ENCODE data around the gene SOD1. TPM values are rescaled to one million over a fixed set of nuclear protein-coding genes. Genes with fewer than 3 reads are reported as not detected.

Gene SOD1
- total RNA-seq, 1 donor from 2014 or later: 157 TPM

DNA sequence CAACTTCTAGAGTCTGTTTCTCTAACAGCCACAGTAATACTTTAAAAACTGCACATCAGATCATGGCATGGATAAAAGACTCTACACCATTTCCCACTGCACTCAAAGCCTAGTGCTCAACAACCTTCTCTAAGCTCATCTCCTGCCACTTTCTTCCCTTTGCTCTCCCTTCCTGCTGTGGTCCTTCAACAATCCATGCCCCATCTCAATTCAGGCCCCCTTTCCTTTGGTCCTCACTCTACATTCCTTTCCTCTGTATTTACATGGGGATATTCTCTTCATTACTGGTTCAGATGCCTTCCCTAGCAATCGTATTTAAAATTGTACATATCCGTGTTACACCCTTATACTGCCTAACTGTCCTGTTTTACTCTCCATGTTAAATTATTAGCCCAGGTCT, 19.0 kb downstream of the SOD1 start:
- DNase-seq (ENCODE audit: extremely low read depth, low read depth, low spot score): no peak

DNA sequence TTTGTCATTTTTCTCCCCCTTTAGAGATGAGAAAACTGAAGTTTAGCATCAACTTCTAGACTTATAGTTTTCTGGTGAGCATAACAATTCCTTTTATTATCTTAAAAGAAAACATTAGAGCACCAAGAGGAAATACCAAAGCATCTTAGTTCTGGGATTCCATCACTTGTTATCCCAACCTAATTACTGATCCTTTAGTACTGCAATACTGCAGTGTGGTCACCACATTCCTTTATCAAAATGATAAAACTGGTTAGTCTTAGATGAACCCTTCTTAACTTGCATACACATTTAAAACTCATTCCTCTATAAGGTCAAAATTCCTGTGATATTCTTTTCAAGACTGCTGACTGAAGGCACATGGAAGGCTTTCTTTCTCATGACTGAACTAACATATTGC, 23.1 kb downstream of the SOD1 start:
- DNase-seq (ENCODE audit: extremely low read depth, low read depth, low spot score): no peak

DNA sequence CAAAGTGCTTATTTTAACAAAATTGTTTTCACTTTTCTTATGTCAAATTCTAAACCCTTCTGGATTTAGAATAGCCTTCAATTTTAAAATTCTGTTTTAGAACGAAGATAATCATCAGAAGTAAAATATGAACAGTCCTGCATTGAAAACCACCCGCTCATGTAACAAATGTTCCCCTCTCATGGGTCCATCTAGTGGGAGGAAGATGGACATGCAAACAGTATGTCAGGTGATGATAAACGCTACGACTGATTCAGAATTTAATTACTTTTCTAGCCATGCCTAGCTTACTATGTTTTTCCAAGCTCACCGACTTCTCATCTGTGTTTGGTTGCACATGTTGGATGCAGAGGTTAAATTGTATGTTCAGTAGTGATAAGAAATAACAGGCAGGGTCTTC, 23.5 kb downstream of the SOD1 start:
- no peak for DNase-seq (ENCODE audit: extremely low read depth, low read depth, low spot score)

DNA sequence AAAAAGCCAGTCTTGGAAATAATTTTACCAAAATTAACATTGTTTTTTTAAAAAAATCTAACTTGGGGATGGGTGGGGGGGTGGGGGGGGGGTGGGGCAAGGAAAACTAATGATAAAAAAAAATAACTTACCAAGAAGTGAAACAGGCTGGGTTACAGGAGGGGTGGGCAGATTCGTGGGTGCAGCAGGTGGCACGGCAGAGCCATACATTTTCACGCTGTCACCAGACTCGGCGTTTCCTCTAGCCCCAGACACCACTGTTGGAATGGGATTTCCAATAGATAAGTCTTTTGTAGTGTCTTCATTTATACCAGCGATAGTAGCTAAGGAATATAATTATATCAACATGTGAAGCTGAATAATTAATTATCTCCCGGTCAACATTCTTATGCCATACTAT, 25.4 kb downstream of the SOD1 start:
- DNase-seq (ENCODE audit: extremely low read depth, low read depth, low spot score): no peak

DNA sequence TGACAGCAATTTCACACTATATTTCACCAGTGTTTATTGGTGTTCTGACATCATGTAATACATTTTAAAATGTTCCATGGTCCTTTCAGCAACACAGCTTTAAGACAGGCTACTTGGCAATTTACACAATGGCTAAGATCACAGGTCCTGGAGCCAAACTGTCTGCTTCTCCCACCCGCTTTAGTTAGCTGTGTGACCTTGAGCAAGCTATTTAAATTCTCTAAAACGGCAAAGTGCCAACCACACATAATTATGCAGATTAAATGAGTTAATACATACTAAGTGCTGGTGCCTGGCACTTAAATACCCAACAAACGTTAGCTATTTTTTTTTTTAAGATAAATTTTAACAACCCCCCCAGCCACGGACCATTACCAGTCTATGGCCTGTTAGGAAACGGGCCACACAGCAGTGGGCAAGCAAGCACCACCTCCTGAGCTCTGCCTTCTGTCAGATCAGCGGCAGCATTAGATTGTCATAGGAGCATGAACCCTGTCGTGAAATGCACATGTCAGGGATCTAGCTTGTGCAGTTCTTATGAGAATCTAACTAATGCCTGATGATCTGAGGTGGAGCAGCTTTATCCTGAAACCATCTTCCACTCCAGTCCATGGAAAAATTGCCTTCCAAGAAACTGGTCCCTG, 26.9 kb downstream of the SOD1 start:
- no peak for DNase-seq (ENCODE audit: extremely low read depth, low read depth, low spot score)

DNA sequence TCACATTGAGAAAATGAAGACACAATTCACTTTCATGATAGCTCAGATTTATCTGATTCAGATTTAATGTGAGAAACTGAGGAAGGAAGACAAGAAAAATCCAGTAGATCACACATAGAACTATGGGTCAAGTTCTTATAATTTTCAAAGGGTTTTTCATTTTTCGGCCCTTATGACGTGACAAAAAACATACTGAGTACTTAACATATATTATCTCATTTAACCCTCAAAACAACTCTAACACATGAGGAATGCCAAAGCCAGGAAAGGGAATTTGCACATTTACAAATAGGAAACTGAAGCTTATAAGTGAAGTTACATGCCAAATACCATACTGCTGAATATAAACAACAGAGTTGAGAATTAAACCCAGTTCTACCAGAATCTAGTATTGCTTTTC, 27.6 kb downstream of the SOD1 start:
- no peak for DNase-seq (ENCODE audit: extremely low read depth, low read depth, low spot score)

DNA sequence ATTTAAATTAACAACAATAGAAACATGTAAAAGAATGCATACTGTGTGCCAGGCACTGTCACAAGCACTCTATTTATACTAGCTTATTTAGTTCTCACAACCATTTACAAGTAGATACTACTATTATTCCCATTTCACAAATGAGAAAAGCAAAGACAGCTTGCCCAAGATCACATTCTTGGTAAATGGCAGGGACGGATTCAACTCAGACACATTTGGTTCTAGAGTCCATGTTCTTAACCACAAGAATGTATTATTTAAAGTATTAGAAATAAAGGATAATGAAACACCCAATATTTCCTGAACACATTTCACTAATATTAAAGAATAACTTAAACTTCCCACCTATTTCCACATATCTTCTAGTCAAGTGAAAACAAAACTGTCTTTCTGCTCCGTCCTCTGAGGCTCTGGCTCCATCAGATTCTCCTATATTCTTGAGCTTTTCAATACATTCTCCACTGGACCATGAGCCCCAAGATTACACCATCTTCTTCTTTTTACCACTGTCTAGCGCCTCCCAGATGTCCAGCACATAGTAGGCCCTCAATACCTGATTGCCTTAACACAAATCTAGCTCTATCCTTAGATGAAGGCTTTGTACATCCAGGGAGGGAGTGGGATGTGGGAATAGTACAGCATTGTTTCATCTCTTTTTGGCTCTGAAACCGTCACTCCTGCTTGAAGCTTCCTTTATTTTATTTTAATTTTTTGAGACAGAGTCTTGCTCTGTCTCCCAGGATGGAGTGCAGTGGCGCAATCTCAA, 29.3 kb downstream of the SOD1 start:
- DNase-seq (ENCODE audit: extremely low read depth, low read depth, low spot score): no peak

DNA sequence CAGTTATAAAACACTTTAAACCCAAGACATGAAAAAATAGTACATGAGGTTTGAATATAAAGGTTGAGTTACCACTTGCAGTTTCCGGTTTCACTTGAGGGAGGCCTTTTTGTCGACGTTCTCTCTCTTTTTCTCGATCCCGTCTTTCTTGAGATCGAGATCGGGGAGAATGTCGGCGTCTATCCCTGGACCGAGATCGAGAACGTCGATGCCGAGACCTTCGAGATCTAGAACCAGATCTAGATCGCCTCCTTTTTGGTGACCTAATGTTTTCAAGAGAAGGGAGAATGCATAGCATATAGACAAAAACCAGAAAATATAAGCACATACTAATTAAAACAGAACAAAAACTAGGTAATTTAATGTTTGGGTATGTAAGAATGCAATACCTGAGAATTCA, 33.7 kb downstream of the SOD1 start:
- no peak for DNase-seq (ENCODE audit: extremely low read depth, low read depth, low spot score)

DNA sequence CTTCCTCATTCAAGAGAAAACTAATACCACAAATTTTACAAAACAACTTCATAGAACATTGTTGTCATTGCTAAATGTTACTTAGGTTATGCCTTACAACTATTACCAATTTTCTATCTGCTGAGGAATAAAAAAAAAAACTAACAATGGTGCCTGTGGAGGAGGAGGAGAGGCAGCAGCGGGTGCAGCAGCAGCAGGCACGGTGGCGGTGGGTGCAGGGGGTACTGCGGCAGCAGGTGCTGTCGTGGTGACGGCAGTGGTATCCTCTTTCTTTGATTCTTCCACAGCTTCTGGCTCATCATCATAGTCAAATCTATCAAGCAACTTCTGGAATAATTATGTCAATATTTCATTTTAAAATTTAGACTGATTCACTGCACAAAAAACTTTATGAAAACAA, 36.9 kb downstream of the SOD1 start:
- no peak for DNase-seq (ENCODE audit: extremely low read depth, low read depth, low spot score)

DNA sequence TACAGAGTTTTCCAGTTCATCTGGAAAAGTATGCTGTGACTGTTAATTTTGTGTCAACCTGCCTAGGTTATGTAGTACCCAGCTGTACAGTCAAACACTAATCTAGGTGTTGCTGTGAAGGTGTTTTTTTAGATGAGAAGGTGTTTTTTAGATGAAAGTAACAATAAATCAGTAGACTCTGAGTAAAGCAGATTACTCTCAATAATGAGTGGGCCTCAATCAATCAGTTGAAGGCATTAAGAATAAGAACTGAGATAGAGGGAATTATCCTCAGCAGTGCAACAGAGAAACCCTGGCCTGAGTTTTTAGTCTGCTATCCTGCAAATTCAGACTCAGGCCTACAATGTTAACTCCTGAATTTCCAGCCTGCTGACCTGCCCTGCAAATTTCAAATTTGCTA, 39.0 kb downstream of the SOD1 start:
- DNase-seq (ENCODE audit: extremely low read depth, low read depth, low spot score): no peak

DNA sequence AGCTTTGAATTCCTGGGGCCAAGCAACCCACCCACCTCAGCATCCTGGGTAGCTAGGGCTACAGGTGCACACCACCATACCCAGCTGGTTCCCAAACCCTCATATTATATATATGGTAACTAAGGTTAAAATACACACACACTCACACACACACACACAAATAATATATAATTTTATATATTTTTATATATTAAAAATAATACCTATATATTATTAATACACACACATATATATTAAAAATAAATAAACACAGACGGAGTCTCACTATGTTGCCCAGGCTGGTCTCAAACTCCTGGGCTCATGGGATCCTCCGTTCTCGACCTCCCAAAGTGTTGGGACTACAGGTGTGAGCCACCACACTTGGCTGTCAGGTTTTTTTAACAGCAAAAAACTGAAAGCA, 40.5 kb downstream of the SOD1 start:
- DNase-seq (ENCODE audit: extremely low read depth, low read depth, low spot score): no peak

DNA sequence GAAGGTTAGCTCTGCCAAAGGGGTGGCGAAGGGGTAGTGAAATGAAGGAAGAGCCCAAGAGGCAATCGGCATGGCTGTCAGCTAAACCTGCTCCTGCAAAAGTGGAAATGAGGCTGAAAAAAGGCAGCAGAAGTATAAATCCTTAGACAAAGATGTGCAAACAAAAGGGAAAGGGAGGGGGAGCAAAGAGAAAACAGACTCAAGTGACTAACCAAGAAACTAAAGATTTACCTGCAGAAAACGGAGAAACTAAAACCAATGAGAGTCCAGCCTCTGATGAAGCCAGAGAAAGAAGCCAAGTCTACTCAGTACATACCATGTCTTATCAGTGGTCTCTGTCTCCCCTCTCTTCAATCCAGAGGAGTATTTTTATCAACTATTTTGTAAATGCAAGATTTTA, 47.1 kb downstream of the SOD1 start:
- DNase-seq (ENCODE audit: extremely low read depth, low read depth, low spot score): no peak

DNA sequence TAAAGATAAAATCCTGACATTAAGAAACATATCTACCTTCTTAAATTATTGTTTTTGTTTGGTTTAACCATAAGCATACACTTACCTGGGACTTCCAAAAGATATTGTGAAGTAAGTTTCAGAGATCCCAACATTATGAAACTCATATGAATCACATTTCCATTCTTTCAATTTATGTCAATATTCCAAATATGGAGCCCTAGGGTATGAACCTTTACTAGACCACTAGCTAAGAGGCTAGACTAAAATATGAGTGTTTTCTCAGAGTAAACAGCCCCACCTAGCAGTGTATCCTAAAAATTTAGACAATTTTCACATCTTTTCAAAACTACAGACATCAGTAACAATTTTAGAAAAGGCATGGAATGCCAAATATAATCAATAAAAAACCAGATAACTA, 48.0 kb downstream of the SOD1 start:
- no peak for DNase-seq (ENCODE audit: extremely low read depth, low read depth, low spot score)

DNA sequence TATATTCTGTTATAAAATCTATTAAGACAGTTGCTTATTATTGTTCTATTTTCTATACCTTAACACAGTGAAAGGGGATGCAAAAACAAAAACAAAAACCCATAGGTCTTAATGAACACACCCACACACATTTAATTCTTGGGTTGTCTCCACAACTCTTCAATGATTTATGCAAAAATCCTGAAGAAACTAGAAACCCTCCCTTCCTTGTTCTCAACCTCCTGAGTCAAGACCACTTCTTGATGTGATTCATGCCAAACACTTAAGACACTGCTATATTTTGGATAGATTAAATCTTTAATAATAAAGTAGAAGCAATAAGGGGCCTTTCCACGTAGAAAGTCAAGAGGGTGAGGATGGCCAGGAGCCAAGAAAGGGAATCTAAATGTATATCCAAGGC, 49.0 kb downstream of the SOD1 start:
- DNase-seq (ENCODE audit: extremely low read depth, low read depth, low spot score): no peak

DNA sequence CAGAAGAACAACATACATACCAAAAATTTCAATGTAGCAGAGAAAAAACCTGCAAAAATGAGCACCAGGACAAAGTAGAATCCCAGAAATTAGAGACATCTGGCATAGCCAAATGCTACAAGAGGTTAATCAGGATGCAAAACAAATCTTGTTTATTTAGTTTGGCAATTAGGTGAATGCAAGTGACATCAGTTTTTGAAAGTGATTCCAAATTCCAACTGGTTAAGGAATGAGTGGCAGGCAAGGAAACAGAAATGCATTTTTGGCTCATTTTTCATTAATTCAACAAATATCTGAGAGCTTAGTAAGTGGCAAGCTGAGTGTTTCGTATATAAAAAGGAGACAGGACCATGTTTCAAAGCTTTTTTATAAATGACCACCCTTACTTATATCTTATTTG, 51.1 kb downstream of the SOD1 start:
- no peak for DNase-seq (ENCODE audit: extremely low read depth, low read depth, low spot score)

DNA sequence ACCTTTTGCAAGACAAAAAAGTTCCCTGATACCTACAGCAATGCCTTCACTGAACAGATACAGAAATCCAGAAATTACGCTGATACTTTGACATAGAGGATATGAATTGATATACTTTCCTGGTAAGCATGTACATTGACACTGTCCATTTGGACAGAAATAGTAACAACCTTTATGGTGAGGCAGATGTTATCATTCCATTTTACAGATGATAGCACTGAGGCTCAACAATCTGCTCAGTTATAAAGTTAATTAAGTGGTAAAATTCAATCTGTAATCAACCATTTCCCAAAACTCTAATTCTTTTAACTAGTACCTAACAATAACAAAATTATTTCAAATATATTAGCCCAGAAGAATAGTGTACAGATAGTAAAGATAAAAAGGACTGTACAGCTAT, 51.8 kb downstream of the SOD1 start:
- DNase-seq (ENCODE audit: extremely low read depth, low read depth, low spot score): no peak

DNA sequence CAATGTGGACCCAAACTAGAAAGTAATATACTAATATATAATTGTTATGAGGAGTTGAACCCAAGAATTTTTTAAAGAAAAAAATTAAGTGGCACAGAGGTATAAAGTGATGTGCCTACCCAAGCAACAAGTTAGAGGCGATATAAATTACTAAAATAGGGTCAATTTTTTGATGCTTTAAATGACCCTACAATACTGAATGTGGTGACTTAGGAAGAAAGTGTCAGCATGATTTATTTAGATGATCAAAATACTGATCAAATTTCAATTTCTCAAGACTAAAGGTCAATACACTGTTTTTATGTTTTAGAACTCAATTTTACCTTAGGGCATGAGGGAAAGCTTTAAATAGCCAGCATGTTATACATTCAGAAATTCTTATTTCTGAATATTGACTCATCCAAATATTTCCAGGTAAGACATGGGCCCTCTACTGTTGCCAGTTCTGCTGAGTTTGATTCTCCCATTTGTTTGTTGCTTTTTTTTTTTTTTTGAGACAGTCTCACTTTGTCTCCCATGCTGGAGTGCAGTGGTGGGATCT, 52.3 kb downstream of the SOD1 start:
- no peak for DNase-seq (ENCODE audit: extremely low read depth, low read depth, low spot score)

DNA sequence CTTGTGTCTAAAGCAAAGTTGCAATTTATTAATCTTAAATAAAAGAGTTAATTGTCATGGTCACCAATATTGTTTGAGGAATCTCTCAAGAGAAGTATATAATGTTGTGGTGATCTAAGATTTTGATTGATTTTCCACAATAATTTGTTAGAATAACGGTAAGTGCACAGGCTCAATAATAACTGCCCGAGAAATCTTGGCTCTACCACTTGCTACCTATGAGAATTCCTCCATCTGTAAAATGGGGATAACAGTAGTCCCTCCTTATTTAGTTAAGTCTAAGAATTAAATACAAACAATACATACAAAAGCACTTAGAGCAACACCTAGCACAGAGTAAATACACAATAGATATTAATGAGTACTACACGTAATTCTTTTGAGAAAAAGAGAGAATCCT, 53.6 kb downstream of the SOD1 start:
- no peak for DNase-seq (ENCODE audit: extremely low read depth, low read depth, low spot score)

DNA sequence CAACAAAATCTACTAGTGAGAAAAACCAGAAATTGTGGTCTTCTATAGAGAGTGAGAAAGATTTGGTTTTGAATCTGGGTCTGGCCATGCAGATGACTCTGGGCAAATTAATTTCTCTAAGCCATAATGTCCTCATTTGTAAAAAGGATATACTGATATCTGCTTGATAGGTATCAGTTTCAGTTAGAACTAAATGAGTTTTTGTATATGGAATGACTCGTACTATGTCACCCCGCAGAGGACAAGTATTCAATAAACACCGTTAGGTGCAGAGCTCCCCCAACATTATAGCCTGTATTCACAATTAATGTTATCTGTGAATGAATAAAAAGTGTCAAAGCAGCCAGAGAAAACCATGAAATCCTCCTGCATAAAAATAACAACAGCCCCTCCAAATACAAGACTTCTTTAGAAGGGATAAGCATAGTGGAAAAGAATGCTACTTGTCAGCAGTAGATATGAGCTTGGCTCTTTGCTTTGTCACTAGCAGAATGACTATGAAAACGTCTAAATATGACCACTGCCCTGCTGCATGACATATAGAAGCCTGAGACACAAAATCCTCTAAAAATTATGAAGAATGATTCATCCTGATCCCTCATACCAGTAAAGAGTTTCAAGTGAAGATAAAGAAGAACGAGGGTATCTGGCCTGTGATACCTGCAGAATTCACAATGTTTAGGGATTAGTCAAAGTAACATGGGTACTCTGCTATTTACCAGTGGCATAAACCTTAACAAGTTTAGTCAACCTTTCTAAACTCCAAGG, 54.7 kb downstream of the SOD1 start:
- DNase-seq (ENCODE audit: extremely low read depth, low read depth, low spot score): no peak

DNA sequence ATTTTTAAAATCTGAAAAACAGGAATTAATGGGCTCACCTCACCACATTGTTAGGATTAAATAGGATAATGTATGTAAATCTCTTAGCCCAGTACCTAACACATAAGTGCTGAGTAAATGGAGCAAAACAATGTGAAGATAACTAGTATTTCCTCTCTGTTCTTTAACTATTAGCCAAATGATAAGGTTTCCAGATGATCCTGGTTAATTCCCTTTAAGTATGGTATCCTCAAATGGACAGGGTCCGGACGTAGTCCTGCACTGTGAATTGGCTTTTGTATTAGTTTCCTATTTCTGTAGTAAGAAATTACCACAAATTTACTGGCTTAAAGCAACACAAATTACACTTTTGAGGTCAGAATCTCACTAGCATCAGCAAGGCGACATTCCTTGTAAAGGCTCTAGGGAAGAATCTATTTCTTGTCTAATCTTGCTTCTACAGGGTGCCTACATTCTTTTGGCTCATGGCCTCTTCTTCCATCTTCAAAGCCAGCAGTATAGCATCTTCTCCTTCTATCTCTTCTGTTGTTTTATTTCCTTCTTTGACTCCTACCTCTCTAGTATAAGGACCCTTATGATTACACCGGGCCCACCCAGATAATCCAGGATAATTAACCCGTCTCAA, 55.4 kb downstream of the SOD1 start:
- DNase-seq (ENCODE audit: extremely low read depth, low read depth, low spot score): no peak

DNA sequence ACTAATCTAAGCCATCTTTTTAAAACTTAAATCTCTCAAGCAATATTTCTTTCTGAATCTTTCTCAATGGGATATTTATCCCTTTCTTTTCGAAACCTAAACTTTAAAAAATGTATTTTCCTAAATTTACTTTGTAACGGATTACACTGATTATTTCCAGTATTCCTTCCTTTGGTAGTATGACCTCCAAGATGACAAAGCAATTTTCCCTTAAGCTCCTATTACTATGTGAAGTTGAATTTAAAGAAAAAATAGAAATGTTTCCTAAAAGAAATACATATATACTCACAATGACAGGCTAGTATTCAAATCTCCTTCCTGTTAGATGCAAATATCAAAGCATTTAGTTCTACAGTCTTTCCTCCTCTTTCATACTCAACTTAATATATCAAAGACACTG, 56.6 kb downstream of the SOD1 start:
- DNase-seq (ENCODE audit: extremely low read depth, low read depth, low spot score): no peak

All from glomerular endothelial cell (primary cell).